Hematopoietic multipotent progenitor cell treated with erythropoietin and hydrocortisone succinate and interleukin-3 and kit ligand, for 4 days (in vitro differentiated cells): ENCODE results near the gene PROSER1.
"Not testable (repeated sequence)": the region's sequence is repeated elsewhere in the genome, so short reads cannot be mapped to it uniquely, and the experiment has no call there.

ENCODE experiments used
- DNase-seq: peaks from one replicate; pipeline ENCODE4 v3.0.0-alpha.2; 2015

PROSER1 gene

DNA sequence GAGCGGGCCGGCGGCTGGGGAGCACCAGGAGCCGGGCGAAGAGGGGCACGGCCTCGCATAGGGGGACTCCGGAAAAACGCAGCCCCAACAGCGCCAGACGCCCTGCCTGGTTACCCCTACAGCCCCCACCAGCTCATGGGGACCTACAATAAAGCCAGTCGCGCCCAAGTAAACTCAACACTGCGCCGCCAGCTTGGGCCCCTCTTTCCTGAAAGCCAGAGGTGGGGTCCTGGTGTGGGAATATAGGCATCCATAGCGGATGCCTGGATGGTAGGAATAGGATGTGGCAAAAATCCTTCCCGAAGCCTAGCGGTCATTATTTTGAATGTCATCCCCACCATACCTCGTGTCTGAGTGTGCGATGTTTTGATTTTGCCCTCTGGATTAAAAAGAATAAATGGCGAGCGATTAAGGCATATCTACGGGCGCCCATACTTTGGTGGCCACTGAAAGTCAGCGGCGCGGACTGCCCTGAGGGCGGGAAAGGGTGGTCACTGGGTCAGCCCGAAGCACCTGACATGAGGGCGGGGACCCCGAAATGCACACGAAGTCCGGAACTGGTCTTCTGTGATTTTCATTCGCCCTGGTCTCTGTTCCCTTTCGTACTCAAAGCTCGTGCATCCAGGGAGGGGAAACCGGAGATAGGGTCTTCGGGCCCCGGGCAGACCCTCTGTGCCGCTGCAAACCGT lies at the start of gene PROSER1, which contains the start of gene NHLRC3:
PROSER1 (minus strand) TSS at position 210 of the 689 bp plus-strand sequence. CDS start 847 bp downstream, outside the sequence.
NHLRC3 (plus strand) TSS at position 577 of the 689 bp plus-strand sequence. CDS start 184 bp downstream, outside the sequence.
- DNase-seq: peak; percentile 97

DNA sequence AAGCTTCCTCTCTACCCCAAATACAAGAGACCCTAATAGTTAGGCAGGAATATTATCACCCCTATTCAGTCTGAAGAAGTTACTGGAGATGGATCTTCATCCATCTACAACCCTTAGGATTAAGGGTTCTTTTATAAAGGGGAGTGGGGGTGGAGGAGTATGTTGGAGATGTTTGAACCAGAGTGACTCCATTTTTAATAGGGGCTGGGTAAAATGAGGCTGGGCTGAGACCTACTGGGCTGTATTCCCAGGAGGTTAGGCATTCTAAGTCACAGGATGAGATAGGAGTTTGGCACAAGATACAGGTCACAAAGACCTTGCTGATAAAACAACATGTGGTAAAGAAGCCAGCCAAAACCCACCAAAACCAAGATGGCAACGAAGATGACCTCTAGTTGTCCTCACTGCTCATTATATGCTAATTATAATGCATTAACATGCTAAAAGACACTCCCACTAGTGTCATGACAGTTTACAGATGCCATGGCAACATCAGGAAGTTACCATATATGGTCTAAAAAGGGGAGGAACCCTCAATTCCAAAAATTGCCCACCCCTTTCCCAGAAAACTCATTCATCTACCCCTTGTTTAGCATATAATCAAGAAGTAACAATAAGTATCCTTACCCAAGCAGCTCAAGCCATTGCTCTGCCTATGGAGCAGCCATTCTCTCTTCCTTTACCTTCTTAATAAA lies 48.5 kb upstream of the PROSER1 start:
- not testable (repeated sequence) for DNase-seq

DNA sequence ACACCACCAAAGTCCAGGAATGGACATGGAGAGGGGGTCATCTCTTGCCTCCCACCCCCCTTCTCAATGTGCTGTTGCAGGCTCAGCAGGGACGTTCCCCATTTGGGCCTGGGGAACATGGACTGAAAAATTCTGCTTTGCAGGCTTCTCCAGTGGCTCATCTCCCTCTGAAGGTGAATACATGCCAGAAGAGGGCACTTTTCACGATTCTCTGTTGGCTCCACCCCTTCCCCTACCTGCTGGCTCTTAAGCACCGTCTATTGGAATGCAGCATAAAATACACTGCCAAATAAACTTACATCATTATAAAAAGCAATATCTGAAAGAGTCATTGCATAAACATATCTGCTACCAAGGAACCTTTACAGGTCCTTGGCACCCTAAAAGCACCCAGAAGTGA lies 36.1 kb upstream of the PROSER1 start:
- no peak for DNase-seq

DNA sequence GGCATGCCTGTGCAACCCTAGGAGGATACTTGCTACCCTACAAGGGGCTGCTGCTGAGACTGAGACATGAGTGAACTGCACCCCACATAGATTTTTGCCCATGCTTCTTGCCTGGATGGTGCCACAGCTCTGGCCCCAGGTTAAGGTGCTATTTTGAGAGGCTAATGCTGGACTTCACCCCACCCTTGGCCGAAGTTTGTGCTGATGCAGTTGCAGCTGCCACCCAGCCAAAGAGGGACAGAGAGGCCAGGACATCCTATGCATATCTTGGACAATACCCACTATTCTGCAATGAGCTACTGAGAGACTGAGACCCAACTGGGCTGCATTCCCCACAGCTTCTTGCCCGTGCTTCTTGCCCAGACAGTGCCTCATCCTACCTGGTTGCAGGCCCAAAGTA lies 35.0 kb upstream of the PROSER1 start:
- no peak for DNase-seq

DNA sequence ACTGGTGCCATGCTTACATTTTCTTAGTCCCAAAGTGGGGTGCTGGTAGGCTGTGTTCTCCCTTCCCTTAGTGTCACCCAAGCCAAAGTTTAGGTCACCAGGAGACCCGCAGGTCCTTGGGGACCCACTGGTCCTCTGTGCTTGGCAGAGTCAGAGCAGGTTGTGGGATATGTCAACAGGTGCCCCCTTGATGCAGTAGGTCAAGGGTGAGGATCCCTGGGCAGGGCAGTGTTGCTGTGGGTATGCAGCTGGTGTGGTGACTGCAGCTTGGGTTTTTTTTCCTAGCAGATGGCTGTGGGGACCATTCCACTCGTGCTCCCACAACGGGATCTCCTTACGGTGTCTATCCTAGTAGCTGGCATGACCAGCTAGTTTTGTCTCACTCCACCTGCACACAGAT lies 24.1 kb upstream of the PROSER1 start:
- DNase-seq: no peak

DNA sequence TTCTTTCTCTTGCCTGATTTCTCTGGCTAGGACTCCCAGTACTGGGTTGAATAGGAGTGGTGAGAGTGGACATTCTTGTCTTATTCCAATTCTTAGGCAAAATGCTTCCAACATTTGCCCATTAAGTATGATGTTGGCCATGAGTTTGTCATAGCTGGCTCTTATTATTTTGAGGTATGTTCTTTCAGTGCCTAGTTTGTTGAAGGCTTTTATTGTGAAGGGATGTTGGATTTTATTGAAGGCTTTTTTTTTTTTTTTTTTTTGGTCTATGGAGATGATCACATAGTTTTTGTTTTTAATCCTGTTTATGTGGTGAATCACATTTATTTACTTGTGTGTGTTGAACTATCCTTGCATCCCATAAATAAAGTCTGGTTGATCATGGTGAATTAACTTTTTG lies 20.2 kb upstream of the PROSER1 start:
- no peak for DNase-seq

DNA sequence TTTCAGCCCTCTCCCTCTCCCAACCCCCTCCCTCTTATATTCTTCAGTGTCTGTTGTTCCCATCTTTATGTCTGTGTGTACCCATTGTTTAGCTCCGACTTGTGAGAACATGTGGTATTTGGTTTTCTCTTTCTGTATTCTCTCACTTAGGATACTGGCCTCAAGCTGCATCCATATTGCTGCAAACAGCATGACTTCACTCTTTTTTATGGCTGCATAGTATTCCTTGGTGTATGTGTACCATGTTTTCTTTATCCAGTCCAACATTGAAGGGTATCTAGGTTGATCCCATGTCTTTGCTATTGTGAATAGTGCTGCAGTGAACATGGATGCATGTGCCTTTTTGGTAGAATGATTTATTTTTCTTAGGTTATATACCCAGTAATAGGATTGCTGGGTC lies 18.1 kb upstream of the PROSER1 start:
- no peak for DNase-seq

DNA sequence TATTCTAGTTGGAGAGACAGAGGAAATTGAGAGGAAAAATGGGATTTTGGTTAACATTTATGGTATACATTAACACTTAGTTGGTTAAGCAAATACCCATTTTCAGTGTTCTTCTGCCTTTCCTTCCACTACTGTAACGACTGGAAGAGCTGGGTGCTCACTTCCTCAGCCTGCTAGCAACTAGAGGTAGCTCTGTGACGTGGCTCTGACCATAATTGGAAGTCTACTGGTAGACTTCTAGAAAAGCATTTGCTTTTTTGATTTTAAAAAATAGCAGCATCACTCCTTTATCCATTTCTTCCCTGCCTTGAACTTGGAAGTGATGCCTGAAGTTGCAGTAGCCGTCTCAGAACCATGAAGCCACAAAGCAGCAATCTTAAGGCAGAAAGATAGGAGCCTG lies 16.2 kb upstream of the PROSER1 start:
- DNase-seq: no peak

DNA sequence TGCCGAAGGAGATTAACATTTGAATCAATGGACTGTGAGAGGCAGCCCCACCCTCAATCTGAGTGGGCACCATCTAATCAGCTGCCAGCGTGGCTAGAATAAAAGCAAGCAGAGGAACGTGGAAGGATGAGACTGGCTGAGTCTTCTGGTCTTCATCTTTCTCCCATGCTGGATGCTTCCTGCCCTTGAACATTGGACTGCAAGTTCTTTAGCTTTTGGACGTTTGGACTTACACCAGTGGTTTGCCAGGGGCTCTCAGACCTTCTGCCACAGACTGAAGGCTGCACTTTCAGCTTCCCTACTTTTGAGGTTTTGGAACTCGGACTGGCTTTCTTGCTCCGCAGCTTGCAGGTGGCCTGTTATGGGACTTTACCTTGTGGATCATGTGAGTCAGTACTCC lies 15.1 kb upstream of the PROSER1 start:
- no peak for DNase-seq

DNA sequence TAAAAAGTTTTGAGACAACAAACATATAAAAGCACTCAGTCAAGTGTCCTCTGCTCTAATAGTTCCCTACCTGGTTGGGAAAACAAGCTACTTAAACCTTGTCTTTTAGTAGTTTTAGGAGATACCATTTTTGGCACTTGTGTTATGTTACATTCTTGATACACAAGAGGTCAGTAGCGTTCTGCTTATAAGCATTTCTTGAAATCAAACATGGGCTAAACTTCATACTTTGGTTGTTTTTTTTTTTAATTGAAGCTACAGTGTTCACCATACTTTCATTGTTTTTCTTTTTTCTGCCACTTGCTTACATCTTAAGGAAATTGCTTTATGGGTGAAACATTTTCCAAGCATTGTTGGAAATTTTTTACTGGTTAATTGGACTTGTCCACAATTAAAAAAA lies 13.3 kb upstream of the PROSER1 start:
- peak; percentile 82 for DNase-seq

DNA sequence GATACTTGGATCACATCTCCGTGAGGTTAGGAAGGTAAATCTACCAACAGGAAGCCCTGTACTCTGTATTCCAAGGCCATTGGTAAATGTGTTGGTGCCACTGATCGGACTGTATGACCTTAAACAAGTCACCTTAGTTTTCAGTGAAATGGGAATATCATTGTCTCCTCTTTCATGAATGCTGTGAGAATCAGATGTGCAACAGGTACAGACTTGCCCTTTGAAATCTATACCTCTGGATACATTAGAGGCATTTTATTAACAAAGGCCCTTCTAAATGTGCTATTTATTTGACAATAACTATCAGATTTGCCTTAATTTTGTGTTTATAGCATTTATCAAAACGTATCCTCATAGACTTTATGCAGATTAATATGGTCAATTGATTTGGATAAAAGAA lies 11.4 kb upstream of the PROSER1 start:
- no peak for DNase-seq

DNA sequence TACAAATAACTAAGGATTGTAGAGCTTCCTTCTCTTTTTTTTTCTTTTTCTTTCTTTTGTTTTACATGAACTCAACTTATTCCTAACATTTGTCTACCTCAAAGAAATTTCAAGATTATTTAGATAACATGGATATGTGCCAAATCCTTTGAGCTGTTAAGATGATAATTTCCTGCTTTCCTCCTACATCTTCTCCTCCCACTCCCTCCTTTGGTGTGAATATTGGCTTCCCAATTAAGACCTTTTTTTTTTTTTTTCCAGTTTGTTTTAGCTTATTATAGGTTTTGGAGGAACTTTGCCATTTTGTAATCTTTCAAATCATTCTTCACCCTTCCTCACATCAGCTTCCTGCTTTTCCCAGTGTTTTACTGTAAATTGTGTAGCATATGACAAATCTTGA lies 10.9 kb upstream of the PROSER1 start:
- no peak for DNase-seq

DNA sequence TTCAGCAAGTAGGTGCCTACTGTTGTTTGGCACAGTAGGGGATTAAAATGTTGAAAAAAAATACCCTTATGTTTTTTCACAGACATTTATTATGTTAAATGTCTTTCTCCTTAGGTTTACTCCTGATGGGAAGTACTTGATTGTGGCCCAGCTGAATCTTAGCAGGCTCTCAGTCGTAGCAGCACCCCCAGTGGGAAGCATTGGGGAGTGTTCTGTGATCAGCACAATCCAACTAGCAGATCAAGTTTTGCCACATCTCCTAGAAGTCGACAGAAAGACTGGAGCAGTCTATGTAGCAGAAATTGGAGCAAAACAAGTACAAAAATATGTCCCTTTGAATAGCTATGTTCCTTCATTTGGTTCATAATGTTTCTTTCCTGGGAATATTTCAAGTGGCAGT lies 9.7 kb upstream of the PROSER1 start:
- DNase-seq: peak; percentile 22

DNA sequence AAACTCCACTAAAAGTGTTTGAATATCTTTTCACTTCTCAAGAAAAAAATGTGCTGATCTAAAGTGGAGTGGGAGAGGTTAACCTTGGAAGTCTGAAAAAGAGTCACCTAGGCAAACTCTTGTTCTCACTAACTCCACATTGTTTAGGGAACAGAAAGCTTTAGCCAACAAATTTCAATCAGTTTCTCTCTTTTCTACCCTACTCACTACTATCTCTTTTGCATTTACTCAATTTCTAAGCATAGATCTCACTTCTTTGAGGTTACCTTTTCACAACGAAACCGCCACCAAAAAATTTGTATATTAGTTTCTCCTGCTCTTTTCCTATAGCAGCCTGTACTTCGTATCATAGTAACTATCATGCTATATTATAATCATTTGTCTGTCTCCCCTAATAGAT lies 6.6 kb upstream of the PROSER1 start:
- no peak for DNase-seq

DNA sequence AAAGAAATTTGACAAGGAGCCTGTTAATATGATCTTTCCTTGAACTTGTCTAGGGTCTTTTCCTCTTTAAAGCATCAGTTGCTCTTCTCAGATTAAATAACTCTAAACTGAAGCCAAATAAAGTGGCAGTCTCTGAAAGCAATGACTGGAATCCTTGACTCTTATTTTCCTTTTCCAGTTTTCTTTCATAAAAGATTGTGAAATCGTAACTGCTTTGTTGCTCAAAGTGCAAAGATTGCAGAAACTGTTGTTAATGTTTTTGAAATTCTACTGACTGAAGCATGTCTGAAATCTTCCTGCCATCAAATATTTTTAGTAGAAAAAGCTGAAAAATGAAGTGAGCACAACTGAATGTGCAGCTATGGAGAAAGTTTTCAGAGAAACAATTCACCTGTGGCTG lies 2.3 kb upstream of the PROSER1 start:
- DNase-seq: peak; percentile 13

DNA sequence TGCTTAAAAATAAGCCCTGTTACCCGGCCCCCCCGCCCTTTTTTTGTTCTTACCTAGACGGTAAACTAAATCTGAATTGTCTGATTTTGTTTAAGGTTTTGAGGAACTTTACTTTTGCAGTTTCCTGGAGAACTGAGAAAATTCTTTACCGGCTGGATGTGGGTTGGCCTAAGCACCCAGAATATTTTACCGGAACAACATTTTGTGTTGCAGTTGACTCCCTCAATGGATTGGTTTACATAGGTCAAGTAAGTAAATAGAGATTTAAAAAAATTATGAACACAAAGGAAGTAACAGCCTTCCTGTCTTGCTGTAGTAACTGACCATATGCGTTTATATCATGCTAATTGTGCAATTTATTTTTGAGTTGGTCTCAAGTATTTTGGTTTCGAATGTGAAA lies 1.2 kb upstream of the PROSER1 start:
- peak; percentile 49 for DNase-seq

DNA sequence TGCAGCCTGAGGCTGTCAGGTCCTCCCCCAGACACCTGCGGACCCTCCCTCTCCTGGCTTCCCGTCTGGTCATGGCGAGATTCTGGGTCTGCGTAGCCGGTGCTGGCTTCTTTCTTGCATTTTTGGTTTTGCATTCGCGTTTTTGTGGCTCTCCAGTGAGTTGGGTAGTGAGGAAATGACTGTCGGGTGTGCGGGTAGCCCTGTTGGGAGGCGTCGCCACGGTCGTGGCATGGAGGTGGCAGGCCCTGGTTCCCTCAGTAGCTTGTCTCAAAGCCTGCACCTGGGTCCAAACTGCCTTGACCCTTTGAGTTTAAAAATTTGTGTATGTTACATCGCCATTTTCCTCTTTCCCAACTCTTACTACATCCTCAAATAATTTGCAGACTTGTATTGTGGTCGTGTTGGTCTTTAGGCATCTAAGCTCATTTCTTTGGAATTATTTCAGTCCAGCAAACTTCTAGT lies 711 bp upstream of the PROSER1 start:
- DNase-seq: peak; percentile 61

DNA sequence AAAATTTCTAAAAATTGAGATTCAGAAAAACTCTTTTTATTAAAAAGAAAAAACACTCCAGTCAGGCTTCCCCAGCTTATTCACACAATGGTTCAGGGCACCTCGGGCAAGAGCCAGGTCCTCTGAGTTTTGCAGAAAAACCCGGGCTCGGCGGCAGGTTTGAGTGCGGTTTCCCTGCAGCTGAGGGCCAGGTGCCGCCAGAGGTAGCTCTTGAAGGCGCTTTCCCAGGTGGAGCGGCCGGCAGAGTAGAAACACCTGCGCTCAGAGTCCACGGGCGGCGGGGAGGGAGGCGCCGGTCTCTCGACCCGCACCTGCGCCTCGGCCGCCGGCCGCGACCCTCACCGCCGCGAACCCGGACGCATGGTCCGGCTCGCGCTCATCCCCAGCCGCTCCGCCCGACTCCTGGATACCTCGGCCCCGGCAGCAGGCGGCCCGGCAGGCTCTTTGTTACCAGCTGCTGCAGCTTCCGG lies 444 bp downstream of the PROSER1 start:
- no peak for DNase-seq

DNA sequence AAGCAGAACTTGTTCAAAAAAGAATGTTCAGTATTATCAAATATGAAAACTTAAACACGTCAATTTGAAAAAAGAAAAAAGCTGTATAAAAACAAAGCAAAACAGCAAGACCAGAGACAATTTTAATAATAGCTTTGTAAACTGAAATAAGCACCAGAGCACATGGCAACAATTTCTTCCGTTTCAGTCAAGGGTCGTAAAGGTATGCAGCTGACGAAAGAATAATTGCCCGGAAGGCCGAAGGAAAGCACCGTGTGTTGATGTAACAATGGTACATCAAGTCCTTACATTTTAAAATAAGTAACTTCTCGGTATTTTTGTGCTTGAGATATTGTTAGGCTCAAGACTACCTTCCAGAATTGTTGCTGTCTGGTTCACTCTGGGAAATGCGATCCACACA lies 1.7 kb downstream of the PROSER1 start:
- DNase-seq: peak; percentile 66

DNA sequence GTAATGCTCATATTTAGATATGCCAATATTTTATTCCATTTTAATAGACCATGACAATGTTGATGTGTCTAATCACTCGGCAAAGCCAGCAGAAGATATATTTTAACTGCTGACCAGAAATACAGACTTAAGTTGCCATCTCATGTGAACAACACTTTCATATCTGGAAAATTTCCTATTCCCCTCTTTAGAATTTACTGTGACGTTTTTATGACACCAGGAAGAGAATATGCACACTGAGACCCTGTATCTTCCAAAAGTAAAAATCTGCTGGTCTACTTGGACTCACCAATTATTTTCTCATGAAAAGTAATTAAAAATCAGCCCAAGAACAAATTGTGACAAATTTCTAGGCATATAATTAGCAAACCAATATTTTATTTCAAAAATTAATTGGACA lies 2.1 kb downstream of the PROSER1 start:
- peak; percentile 11 for DNase-seq

DNA sequence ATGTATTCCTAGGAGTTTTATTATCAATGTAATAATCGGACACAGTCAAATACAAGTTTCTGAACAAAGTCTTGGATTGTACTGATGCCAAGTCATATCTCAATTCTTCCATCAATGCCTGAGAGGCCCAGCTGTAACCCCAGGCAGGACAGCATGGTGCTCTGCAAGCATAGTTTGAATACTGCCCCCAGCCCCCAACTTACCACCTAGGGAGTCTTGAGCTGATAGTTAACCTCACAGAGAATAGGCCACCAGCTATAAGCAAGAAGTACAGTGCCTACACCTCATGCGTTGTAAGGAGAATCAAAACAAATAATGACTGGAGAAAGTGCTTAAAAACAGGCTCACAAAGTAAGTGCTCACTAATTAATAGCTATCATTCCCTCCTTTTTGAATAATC lies 2.7 kb downstream of the PROSER1 start:
- peak; percentile 32 for DNase-seq

DNA sequence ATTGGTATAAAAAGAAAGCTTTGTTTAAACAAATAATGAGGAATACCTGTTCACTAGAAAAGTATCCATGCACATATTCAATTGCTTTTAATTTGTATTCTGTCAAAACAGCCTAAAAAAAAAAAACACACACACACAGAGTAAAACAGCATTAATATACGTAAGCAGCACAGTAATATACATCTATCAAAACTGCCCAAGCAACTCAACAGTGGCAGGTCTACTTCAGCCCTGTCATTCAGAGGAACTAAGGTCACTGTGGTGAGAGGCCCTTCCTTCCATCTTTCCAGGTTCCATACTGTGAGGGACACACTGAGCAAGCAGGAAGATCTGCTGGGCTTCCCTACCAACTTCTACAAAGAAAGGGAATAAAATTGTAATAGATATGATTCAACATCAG lies 3.8 kb downstream of the PROSER1 start:
- no peak for DNase-seq

DNA sequence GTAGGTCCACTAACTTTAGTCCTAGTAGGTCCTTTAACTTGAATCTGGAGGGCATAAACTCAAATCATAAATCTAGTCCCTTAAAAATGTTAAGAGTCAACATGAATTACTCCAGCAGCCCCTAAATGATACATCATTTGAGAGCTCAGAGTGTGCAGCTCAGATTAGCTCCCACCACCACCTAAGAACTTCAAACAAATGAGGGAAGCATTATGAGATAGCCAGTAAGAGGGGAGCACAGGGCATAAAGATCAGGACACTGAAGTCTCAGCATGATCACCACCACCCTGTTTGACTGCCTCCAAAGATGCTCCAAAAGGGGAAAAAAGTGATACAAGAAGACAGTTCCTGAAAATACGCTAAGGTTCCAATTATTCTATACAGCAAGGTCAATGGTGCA lies 5.7 kb downstream of the PROSER1 start:
- no peak for DNase-seq

DNA sequence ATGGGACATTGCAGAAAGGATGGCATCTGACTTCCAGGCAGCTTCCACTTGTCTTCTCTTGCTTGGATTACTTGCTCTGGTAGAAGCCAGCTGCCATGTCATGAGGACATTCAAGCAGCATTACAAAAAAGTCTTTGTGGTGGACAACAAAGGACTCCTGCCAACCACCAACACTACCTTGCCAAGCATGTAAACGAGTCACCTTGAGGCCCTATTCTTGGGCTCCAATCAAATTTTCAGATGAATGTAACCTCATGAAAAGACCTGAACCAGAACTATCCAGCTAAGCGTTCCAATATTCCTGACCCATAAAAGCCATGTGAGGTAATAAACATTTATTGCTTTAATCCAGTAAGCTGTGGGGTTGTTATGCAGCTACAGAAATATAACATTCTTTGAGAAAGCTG lies 12.5 kb downstream of the PROSER1 start:
- no peak for DNase-seq
